Measurements from ENCODE around the gene ZBTB25.
"Not testable (repeated sequence)": the region's sequence is repeated elsewhere in the genome, so short reads cannot be mapped to it uniquely, and the experiment has no call there.

The ZBTB25 gene

GRCh38 chr14:64531567-64531966 is 27.9 kb upstream of the ZBTB25 start:
- Mint-ChIP-seq H3K36me3 (peaks cover 12% of the 10 kb centered on the region), H3K9me3 (no peaks in the 10 kb centered on the region), H3K4me3 (no peak overlapping the region), H3K4me1 (no peaks in the 10 kb centered on the region), H3K27ac (no peak overlapping the region), H3K27me3 (no peaks in the 10 kb centered on the region)
- DNase-seq, result no peak
- CTCF ChIA-PET, result no interaction called here

DNA sequence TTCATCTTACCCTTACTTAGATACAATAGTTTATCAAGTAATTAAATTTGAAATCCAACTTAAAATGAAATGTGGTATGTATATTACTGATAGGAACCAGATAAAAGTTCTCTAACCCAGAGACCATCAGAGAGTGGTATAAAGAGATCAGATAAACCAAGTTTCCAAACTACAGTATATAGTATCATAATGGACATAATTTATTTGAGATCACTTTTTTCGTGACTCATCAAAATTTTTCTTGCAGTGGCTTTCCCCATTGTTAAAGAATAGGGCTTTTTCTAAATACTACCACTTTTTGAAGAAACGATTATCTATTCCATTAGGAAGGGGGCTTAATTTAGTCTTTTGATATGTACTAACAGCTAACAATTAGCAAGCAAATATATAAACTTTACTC is 21.7 kb upstream of the ZBTB25 start:
- Mint-ChIP-seq H3K4me3 (no peak overlapping the region), H3K36me3 (peaks cover 27% of the 10 kb centered on the region), H3K27ac (no peak overlapping the region), H3K9me3 (no peaks in the 10 kb centered on the region), H3K27me3 (no peaks in the 10 kb centered on the region), H3K4me1 (peaks cover 4% of the 10 kb centered on the region)
- CTCF ChIA-PET, result no interaction called here
- DNase-seq, result no peak

GRCh38 chr14:64522591-64523355 is 19.1 kb upstream of the ZBTB25 start:
- Mint-ChIP-seq H3K36me3 (peaks cover 19% of the 10 kb centered on the region), H3K27me3 (no peaks in the 10 kb centered on the region)
- CTCF ChIA-PET, result interaction anchor here (0.6 to 1.6 kb wide), 3 partner anchors 12 to 179 kb away, joined by 3 to 9 read pairs (median 3); no protein-coding TSS in a partner anchor

GRCh38 chr14:64520699-64521098 is 17.1 kb upstream of the ZBTB25 start:
- DNase-seq, result no peak
- Mint-ChIP-seq H3K27ac (no peak overlapping the region), H3K4me1 (peaks cover 13% of the 10 kb centered on the region), H3K36me3 (peaks cover 9% of the 10 kb centered on the region), H3K9me3 (no peaks in the 10 kb centered on the region), H3K4me3 (no peak overlapping the region), H3K27me3 (no peaks in the 10 kb centered on the region)
- CTCF ChIA-PET, result no interaction called here

More at GRCh38 chr14:64522591-64523355, 19.1 kb upstream of the ZBTB25 start:
- no peaks in the 10 kb centered on the region for H3K9me3 Mint-ChIP-seq
- H3K4me3 Mint-ChIP-seq, result no peak overlapping the region
- no peak overlapping the region for H3K27ac Mint-ChIP-seq
- peaks cover 6% of the 10 kb centered on the region for H3K4me1 Mint-ChIP-seq
- DNase-seq, result no peak

DNA sequence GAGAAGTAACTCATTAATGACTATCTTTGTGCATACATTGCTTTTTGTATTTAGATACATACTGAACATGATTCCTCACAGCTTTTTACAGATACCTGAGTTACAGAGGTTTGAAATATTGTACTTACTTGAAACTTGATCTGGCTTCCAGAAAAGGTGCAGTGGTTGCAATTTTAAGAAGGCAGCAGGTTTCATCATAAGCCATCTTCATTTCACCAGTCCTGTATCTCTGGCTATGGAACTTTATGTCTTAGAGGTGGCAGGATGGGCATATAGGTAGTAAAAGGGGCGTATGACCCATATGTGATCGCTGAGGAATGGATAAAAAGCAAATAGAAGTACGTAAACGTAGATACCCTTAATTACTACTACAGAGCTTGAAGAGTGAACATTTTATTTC is 14.6 kb upstream of the ZBTB25 start:
- H3K4me1 Mint-ChIP-seq, result peaks cover 16% of the 10 kb centered on the region
- no peak for DNase-seq
- no peaks in the 10 kb centered on the region for H3K27me3 Mint-ChIP-seq
- H3K36me3 Mint-ChIP-seq, result peaks cover 7% of the 10 kb centered on the region
- H3K4me3 Mint-ChIP-seq, result no peak overlapping the region
- H3K27ac Mint-ChIP-seq, result no peak overlapping the region
- CTCF ChIA-PET, result interaction anchor here (1.2 kb wide), 1 partner anchor 119 kb away, joined by 4 read pairs; no protein-coding TSS in a partner anchor
- H3K9me3 Mint-ChIP-seq, result no peaks in the 10 kb centered on the region

- H3K9me3 Mint-ChIP-seq, H3K36me3 Mint-ChIP-seq, CTCF ChIA-PET, H3K27ac Mint-ChIP-seq, H3K4me3 Mint-ChIP-seq, H3K27me3 Mint-ChIP-seq, DNase-seq: not testable (repeated sequence)
- H3K4me1 Mint-ChIP-seq, result peaks cover 16% of the 10 kb centered on the region
Measured at GRCh38 chr14:64517667-64518066, 14.0 kb upstream of the ZBTB25 start.

DNA sequence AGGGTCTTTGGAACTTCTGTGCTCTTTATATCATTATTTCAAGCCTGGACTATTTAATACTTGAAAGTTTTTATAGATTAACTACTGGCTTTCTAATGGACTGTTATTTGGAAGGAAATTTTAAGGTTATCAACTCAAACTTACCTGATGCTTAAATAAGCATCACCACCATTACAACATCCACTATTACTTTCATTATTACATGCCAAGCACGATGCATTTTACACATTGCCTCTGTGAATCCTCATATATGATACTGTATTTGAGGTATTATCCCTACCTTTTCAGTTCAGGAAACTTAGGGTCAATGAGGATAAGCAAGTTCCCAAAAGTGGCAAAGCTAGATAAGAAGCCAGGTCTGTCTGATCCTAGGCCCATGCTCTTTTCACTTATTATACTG is 13.3 kb upstream of the ZBTB25 start:
- Mint-ChIP-seq H3K4me1 (peaks cover 19% of the 10 kb centered on the region), H3K36me3 (peaks cover 7% of the 10 kb centered on the region), H3K9me3 (no peaks in the 10 kb centered on the region), H3K27ac (no peak overlapping the region), H3K4me3 (no peak overlapping the region), H3K27me3 (no peaks in the 10 kb centered on the region)
- CTCF ChIA-PET, result interaction anchor here (1.1 to 3.1 kb wide), 2 partner anchors 16 to 172 kb away, joined by 3 to 11 read pairs; no protein-coding TSS in a partner anchor
- DNase-seq, result no peak

DNA sequence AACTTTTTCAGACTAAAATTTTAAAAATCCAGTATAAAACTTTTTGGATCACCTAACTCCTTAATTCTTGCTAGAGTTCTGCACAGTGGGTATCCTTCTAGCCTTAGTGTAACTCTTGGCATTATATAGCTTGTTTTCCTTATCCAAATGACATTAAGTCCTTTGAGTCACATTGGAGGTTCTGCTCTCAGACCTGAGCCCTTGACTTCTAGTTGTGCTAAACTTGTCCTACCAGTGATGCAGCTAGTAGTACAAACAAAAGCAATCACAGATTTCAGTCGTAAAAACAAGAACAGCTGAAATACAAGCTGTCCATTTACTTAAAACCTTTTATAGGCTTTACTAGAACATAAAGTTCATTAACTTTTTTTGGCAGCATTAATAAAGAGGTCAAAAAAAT is 11.4 kb upstream of the ZBTB25 start:
- Mint-ChIP-seq H3K27ac (no peak overlapping the region), H3K36me3 (peaks cover 9% of the 10 kb centered on the region), H3K9me3 (no peaks in the 10 kb centered on the region), H3K4me1 (peaks cover 30% of the 10 kb centered on the region), H3K4me3 (no peak overlapping the region), H3K27me3 (no peaks in the 10 kb centered on the region)
- DNase-seq, result no peak
- CTCF ChIA-PET, result interaction anchor here (0.6 to 3.1 kb wide), 3 partner anchors 19 to 1022 kb away, joined by 3 to 11 read pairs (median 3); no protein-coding TSS in a partner anchor

- H3K4me1 Mint-ChIP-seq, result peaks cover 48% of the 10 kb centered on the region
- H3K27ac Mint-ChIP-seq, result no peak overlapping the region
- no peak for DNase-seq
- no peak overlapping the region for H3K4me3 Mint-ChIP-seq
- H3K27me3 Mint-ChIP-seq, result no peaks in the 10 kb centered on the region
- H3K9me3 Mint-ChIP-seq, result no peaks in the 10 kb centered on the region
- CTCF ChIA-PET, result interaction anchor here (0.6 kb wide), 1 partner anchor 95 kb away, joined by 3 read pairs; no protein-coding TSS in a partner anchor
- peaks cover 11% of the 10 kb centered on the region for H3K36me3 Mint-ChIP-seq
Measured at GRCh38 chr14:64513271-64513670, 9.6 kb upstream of the ZBTB25 start.

GRCh38 chr14:64510825-64511671 is 7.4 kb upstream of the ZBTB25 start:
- Mint-ChIP-seq H3K9me3 (no peaks in the 10 kb centered on the region), H3K4me3 (no peak overlapping the region), H3K27ac (peak overlapping the region; percentile 13), H3K4me1 (peaks cover 62% of the 10 kb centered on the region), H3K27me3 (no peaks in the 10 kb centered on the region), H3K36me3 (peaks cover 22% of the 10 kb centered on the region)
- CTCF ChIA-PET, result interaction anchor here (0.7 to 3.5 kb wide), 23 partner anchors 9 to 168 kb away, joined by 3 to 23 read pairs (median 4); partner anchors contain the start of genes AKAP5, HSPA2 and PPP1R36
- DNase-seq, result peak; percentile 79

DNA sequence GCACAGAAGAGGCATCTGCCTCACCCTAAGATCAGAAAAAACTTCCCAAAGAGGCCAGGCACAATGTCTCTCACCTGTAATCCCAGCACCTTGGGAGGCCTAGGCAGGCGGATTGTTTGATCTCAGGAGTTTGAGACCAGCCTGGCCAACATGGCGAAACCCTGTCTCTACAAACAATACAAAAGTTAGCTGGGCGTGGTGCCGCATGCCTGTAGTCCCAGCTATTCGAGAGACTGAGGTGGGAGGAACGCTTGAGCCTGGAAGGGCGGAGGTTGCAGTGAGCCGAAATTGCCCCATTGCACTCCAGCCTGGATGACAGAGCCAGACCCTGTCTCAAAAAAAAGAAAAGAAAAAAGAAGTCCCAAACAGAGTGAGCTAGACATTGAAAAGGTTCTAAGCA is 5.4 kb upstream of the ZBTB25 start:
- no peak for DNase-seq
- CTCF ChIA-PET, result interaction anchor here (1.3 to 3.5 kb wide), 2 partner anchors 12 to 79 kb away, joined by 3 to 23 read pairs; no protein-coding TSS in a partner anchor
- peaks cover 31% of the 10 kb centered on the region for H3K36me3 Mint-ChIP-seq
- H3K27ac Mint-ChIP-seq, result peak overlapping the region; percentile 45
- peaks cover 64% of the 10 kb centered on the region for H3K4me1 Mint-ChIP-seq
- H3K27me3 Mint-ChIP-seq, result peaks cover 1% of the 10 kb centered on the region
- no peak overlapping the region for H3K4me3 Mint-ChIP-seq
- H3K9me3 Mint-ChIP-seq, result no peaks in the 10 kb centered on the region

- CTCF ChIA-PET, result interaction anchor here (0.8 to 3.5 kb wide), 2 partner anchors 21 to 78 kb away, joined by 3 to 23 read pairs; no protein-coding TSS in a partner anchor
- no peak for DNase-seq
- Mint-ChIP-seq H3K4me3 (peak overlapping the region; percentile 51), H3K27ac (peak overlapping the region; percentile 25), H3K36me3 (peaks cover 31% of the 10 kb centered on the region), H3K4me1 (peaks cover 62% of the 10 kb centered on the region), H3K9me3 (no peaks in the 10 kb centered on the region), H3K27me3 (peaks cover 4% of the 10 kb centered on the region)
Measured at GRCh38 chr14:64508215-64508776, 4.7 kb upstream of the ZBTB25 start.

DNA sequence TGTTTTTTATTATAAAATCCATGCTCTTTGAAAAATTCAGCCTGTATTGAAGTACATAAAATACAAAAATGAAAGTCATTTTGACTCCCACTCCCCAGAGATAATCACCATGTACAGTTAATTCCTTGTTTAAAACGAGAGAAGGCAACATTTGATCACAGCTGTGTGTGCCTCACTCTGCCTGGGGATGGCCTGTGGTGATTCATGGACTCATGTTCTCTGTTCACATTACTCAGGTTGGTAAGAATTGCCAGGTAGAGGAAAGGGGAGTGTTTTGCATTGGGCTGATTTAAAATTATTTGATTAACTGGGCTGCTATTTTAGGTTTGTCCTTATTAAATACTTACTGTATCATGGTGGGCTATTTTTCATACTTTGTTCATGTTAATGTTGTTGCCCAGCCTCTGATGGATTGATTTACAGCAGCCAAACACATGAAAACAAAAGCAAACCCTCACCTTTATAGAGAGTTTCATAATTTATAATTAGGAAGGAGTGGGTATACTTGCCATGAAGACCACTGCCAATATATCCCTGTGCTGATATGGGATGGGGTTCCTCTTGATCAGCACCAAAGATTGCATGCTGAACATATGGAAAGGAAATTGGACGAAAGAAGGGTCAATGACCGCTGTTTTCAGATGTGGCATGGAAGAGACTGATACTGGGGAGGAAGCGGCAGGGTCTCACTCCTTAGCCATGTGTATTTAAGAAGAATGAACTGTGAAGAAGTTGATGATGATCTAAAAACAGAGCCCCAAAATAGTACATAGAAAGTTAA is 3.9 kb upstream of the ZBTB25 start:
- Mint-ChIP-seq H3K27me3 (peaks cover 4% of the 10 kb centered on the region), H3K4me3 (peak overlapping the region; percentile 86), H3K4me1 (peaks cover 62% of the 10 kb centered on the region), H3K9me3 (no peaks in the 10 kb centered on the region), H3K27ac (peak overlapping the region; percentile 100), H3K36me3 (peaks cover 35% of the 10 kb centered on the region)
- CTCF ChIA-PET, result interaction anchor here (0.8 kb wide), 1 partner anchor 21 kb away, joined by 3 read pairs; no protein-coding TSS in a partner anchor
- no peak for DNase-seq
